NCI-H748 (cell line): Measurements from ENCODE around the gene CXCL14.

Experiments
- DNase-seq: peaks from one replicate; lab custom pipeline; 2025; ENCODE audit not compliant: unreplicated experiment; lab: John Stamatoyannopoulos, UW

CXCL14 gene

DNA sequence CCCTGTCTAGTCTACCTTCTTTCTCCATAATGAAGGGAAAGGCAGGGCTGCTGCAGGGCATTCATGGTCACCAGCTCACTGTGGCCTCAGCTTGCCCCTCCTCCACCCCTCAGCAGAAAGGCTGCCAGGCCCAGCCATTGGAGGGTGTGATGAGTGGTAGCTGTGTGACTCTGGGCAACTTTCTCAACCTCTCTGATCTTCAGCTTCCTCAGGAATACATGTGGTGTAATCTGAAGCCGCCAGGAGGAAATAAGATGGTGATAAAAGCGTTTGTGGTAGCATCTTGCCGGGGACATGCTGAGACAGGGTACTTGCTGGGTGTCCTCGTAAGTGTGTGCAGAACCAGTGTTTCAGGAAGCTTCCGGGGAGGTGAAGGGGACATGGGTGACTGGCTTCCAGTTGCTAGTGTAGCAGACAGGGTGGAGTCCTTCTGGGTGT, 9.8 kb downstream of the CXCL14 start:
- no peak for DNase-seq

DNA sequence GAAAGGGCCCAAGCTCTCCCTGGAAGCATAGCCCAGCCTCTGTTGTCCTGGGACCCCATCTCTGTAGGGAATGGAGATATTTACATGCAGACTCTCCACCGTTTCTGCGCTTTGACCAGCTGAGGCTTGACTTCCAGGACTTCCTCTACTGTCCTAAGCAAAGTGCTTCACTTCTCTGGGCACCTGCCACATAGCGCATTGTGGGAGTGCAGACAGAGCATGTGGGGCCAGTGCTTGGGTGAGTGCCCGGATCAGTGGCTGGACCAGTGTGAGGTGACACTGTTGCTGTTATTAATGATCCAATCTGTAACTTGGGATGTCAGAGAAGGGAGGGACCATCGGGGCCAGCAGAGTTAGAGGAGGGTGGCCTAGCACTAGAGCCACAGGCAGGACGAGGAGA, 10.5 kb downstream of the CXCL14 start:
- DNase-seq: no peak

DNA sequence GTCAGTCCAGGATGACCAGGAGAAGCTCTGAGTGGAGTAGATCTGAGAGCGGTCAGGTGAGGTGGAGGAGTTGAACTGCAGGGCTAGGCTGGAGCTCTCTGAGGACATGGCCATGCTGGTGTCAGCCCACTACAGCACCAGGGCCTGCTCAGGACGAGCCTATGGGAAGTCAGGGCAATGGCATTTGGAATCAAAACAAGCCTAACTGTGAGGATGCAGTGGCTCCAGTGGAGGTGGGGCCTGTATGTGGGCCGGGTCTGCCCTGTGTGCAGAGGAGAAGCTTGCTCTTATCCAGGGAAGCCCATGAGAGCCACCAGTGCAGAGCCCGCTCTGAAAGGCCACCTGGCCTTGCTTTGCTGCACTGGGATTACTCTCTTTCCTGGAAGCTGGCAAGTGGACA, 11.1 kb downstream of the CXCL14 start:
- DNase-seq: no peak

DNA sequence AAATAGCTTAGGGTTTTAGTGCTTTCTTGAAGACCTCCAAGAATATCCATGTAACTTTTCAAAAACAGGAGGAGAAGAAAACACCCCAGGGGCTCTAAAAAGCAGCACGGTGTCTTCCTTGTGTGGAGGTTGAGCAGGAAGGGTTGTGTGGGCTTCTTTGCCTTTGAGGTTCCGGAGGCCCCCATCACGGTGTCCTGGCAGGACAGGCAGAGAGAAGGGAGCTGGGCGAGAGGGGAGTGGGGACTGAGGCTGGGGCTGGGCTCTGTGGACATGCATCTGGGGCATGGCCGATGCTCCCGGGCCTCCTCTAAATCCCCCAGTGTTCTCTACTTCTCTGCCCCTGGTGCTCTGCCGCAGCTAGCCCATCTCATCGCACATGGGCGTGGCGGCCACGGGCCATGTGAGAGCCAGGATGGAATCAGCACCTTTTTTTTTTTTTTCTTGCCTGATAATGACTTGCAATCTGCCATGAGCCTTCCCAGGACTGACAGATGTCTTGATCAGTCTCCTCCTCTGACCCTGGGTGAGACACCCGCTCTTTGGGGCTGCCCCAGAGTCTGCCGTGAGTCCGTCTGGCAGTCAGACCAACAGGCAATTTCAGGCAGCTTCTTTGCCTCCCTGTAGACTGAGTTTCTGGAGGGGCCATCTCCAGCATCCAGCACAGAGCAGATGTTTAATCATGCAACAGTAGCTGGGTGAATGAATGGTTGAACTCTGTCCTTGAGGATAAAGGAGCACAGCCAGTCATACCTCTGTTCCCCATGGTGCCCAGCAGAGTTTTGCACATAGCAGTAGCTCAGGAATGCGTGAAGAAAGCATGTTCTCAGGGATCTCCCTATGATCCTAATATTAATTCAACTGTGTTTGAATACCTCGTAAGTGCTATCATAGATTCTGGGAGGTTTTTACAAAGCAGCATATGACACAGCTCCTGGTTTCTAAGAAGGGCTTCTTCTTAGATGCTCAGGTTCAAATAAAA, 12.1 kb downstream of the CXCL14 start:
- DNase-seq: no peak

- DNase-seq: peak; percentile 67
Measured at GRCh38 chr5:135565725-135566421, 12.9 kb downstream of the CXCL14 start.

DNA sequence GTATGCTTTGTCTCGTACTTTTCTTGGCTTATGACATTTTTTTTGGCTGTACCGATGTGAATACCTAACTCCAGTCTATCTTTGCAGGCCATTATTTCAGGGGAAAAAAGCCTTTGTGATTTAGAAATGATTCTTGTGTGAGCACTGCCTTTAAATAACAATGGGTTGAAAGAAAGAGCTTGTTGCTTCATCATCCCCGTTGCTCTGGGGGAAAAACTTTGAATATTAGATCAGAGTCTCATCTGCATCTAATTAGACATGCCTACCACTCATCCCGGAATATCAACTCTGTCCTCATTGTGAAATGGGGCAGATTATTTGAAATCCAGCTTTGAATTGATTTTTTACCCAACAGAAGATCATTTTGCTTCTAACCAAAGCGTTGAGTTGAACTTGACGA, 13.5 kb downstream of the CXCL14 start:
- no peak for DNase-seq

GRCh38 chr5:135564331-135564730, 14.5 kb downstream of the CXCL14 start:
- no peak for DNase-seq

- no peak for DNase-seq
Measured at GRCh38 chr5:135561266-135561665, 17.5 kb downstream of the CXCL14 start.

DNA sequence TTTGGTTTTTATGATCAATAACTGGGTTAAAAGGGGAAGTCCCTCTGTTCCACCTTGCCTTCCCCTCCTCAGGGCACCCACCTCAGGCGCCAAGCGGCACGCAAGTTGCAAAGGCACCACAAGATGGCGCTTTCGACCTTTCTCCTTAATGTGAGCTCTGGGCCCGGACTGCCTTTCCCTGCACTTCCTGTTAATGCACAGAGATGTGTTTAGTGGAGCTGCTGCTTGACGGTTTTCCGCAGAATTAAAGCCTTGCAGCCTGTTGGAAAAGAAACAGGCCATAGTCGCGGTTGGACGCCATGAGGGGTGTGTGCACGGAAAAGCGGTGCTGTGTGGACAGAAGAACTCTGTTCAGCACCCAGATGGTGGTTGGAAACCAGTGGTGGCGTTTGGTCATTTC, 17.9 kb downstream of the CXCL14 start:
- DNase-seq: peak; percentile 86

- DNase-seq: peak; percentile 39
Measured at GRCh38 chr5:135559354-135559753, 19.4 kb downstream of the CXCL14 start.

- DNase-seq: no peak
Measured at GRCh38 chr5:135557076-135557838, 21.5 kb downstream of the CXCL14 start.

- no peak for DNase-seq
Measured at GRCh38 chr5:135556620-135557019, 22.2 kb downstream of the CXCL14 start.

DNA sequence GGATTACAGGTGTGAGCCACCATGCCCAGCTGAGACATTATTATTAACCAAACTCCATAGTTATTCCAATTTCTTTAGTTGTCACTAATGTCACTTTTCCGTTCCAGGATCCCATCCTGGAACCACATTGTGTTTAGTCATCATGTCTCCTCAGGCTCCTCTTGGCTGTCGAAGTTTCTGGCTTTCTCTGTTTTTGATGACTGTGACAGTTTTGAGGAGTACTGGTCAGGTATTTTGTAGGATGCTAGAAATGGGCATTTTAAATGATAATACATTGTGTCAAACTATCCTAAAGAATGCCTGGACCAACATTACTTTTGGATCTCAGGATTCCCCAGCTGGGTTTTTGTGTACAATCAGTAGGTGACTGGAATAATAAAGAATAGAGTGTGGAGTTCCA, 23.3 kb downstream of the CXCL14 start:
- DNase-seq: no peak

DNA sequence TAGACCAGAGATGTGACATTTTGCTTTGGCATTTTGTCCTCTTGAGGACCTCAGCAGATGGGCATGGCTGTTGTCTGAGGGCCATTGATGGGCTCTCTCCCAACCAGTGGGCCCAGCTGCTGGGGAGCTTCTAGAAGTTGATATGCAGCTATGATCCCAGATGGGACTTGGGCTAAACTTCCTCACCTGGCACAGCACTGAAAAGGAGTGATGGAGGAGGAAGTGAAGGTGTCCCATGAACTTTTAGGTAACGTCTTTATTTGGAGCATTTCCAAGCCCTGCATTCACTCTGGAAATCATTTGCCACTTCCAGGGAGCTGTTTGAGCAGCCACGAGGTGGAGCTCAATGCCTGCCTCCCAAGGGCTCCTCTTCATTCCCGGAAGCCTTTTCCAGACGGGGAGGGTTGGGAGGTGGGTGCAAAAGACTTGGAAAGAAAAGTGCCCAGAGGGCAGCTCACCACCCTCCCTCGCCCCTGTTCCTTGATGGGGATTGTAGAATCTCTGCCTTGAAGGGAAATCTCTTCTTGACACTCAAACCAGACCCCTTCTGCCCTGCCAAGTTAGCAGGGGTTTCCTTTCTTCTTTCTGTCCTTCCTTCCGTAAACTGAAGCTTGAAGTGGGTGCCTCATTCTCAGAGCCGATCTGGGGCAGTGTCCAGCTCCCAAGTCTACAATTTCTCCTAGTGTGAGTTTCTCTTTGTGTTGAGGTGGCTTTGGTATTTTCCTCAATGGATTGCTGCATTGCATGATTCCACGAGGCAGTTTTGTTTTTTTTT, 24.9 kb downstream of the CXCL14 start:
- DNase-seq: peak; percentile 60

GRCh38 chr5:135551593-135552447, 27.0 kb downstream of the CXCL14 start:
- DNase-seq: peak; percentile 84

- DNase-seq: no peak
Measured at GRCh38 chr5:135549413-135549812, 29.4 kb downstream of the CXCL14 start.

DNA sequence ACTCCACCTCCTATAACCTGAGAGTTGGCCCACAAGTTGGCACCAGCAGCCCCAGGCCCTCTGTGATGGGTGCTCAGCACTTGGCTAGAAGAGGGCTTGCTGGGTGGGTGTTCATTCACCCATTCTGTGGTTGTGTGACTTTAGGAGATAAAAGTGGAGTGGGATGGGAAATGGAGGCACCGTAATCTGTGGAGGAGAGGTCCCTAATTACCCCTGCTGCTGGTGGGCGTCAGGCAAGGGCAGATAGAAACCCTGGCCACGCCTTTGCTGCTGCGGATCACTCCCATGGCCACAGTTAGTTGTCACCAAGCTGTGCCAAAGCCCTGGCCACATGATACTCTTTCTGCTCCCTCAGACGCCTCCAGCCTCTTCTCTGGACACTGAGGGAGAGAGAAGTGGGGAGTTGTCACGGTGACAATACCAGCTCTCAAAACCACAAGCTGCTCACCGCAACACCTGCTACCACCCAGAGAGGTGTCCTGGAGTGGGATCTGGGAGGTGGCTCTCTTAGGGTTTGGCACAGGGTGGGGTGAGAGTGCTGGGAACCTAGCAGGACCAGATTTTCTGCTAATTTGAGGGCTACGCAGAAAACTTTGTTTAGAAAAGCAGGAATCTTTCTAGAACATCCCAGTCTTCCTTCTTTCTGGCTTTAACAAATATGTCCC, 31.1 kb downstream of the CXCL14 start:
- DNase-seq: no peak

- no peak for DNase-seq
Measured at GRCh38 chr5:135546912-135547311, 31.9 kb downstream of the CXCL14 start.

- no peak for DNase-seq
Measured at GRCh38 chr5:135546101-135546500, 32.7 kb downstream of the CXCL14 start.
